GM18499 (cell line): Measurements from ENCODE around the gene APBB1IP.
"Not testable (repeated sequence)": the region's sequence is repeated elsewhere in the genome, so short reads cannot be mapped to it uniquely, and the experiment has no call there.

Experiments used
- ATAC-seq: cut with Tn5 transposase; IDR thresholded peaks from one replicate; pipeline ENCODE4 v1.9.1; 2021; ENCODE audit warnings: moderate number of reproducible peaks; ENCODE audit not compliant: insufficient read depth, unreplicated experiment

Gene APBB1IP

GRCh38 chr10:26439406-26440087 lies 1.4 kb downstream of the APBB1IP start:
- no peak for ATAC-seq

- no peak for ATAC-seq
These were observed 1.9 kb downstream of the APBB1IP start for GRCh38 chr10:26440088-26440470.

GRCh38 chr10:26441491-26442214 lies 3.5 kb downstream of the APBB1IP start:
- no peak for ATAC-seq

GRCh38 chr10:26445411-26446031 lies 7.4 kb downstream of the APBB1IP start:
- ATAC-seq = no peak

GRCh38 chr10:26446258-26446657 lies 8.1 kb downstream of the APBB1IP start:
- ATAC-seq = no peak

- peak; percentile 15 for ATAC-seq
These were observed 10.2 kb downstream of the APBB1IP start for GRCh38 chr10:26448292-26448691.

- peak; percentile 86 for ATAC-seq
These were observed 10.7 kb downstream of the APBB1IP start for GRCh38 chr10:26448706-26449435.

- no peak for ATAC-seq
These were observed 11.6 kb downstream of the APBB1IP start for GRCh38 chr10:26449726-26450125.

GRCh38 chr10:26451903-26452302 lies 13.8 kb downstream of the APBB1IP start:
- ATAC-seq = no peak

- no peak for ATAC-seq
These were observed 15.7 kb downstream of the APBB1IP start for GRCh38 chr10:26453850-26454249.

- no peak for ATAC-seq
These were observed 16.8 kb downstream of the APBB1IP start for GRCh38 chr10:26454891-26455290.

- ATAC-seq = no peak
These were observed 17.6 kb downstream of the APBB1IP start for GRCh38 chr10:26455567-26456315.

- peak; percentile 84 for ATAC-seq
These were observed 18.9 kb downstream of the APBB1IP start for GRCh38 chr10:26457088-26457487.

- ATAC-seq = no peak
These were observed 22.6 kb downstream of the APBB1IP start for GRCh38 chr10:26460736-26461135.

GRCh38 chr10:26463986-26464385 lies 25.8 kb downstream of the APBB1IP start:
- no peak for ATAC-seq

GRCh38 chr10:26464632-26465280 lies 26.6 kb downstream of the APBB1IP start:
- no peak for ATAC-seq

- ATAC-seq = not testable (repeated sequence)
These were observed 28.4 kb downstream of the APBB1IP start for GRCh38 chr10:26466531-26466930.

GRCh38 chr10:26467639-26468038 lies 29.5 kb downstream of the APBB1IP start:
- ATAC-seq = no peak

GRCh38 chr10:26468291-26468690 lies 30.1 kb downstream of the APBB1IP start:
- ATAC-seq = no peak

- ATAC-seq = no peak
These were observed 30.6 kb downstream of the APBB1IP start for GRCh38 chr10:26468700-26469099.
